Karpas-422 (cell line): ENCODE measurements around the gene AGXT2. TPM values are rescaled to one million over a fixed set of nuclear protein-coding genes. Genes with fewer than 3 reads are reported as not detected.

Experiments
- DNase-seq: peaks from one replicate; pipeline ENCODE4 v3.0.0-alpha.2; 2015
- H2AFZ ChIP-seq: fragments of 200-600 bp; sonication (generic); 2 replicates; pipeline ENCODE4 v1.6.1; 2014; ENCODE audit warnings: antibody characterized with exemption, low read length, mixed read lengths
- H3K27ac ChIP-seq: fragments of 200-600 bp; sonication (generic); 2 replicates; pipeline ENCODE4 v1.5.1; 2014; ENCODE audit warnings: mild to moderate bottlenecking, low read length, moderate library complexity
- H3K27me3 ChIP-seq: fragments of 200-600 bp; sonication (generic); 2 replicates; pipeline ENCODE4 v1.6.1; 2014; ENCODE audit warnings: low read length, mixed read lengths
- H3K36me3 ChIP-seq: fragments of 200-600 bp; sonication (generic); 2 replicates; pipeline ENCODE4 v1.6.1; 2014; ENCODE audit warnings: low read length, mixed read lengths; ENCODE audit not compliant: insufficient read depth
- H3K4me1 ChIP-seq: fragments of 200-600 bp; sonication (generic); 2 replicates; pipeline ENCODE4 v1.6.1; 2014; ENCODE audit warnings: mild to moderate bottlenecking, low read length, mixed read lengths
- H3K4me2 ChIP-seq: fragments of 200-600 bp; sonication (generic); 2 replicates; pipeline ENCODE4 v1.6.1; 2014; ENCODE audit warnings: low read length, low read depth, mild to moderate bottlenecking; ENCODE audit not compliant: poor library complexity, severe bottlenecking
- H3K4me3 ChIP-seq: fragments of 200-600 bp; sonication (generic); 2 replicates; pipeline ENCODE4 v1.5.1; 2014; ENCODE audit warnings: mild to moderate bottlenecking, antibody characterized with exemption, low read length, mixed read lengths
- H3K79me2 ChIP-seq: fragments of 200-600 bp; sonication (generic); 2 replicates; pipeline ENCODE4 v1.6.1; 2014; ENCODE audit warnings: mild to moderate bottlenecking, low read length, mixed read lengths
- H3K9ac ChIP-seq: fragments of 200-600 bp; sonication (generic); 2 replicates; pipeline ENCODE4 v1.6.0; 2014; ENCODE audit warnings: low read length
- H3K9me2 ChIP-seq: fragments of 200-600 bp; sonication (generic), shearing (Covaris generic); replicated peaks from 2 replicates; pipeline ENCODE4 v1.6.0; 2014; ENCODE audit warnings: mild to moderate bottlenecking, low read length, moderate library complexity; ENCODE audit not compliant: insufficient read depth
- H3K9me3 ChIP-seq: fragments of 300-700, 200-600 bp; sonication (generic); 2 replicates; pipeline ENCODE4 v1.6.1; 2014; ENCODE audit warnings: low read length, mixed read lengths
- H4K20me1 ChIP-seq: fragments of 200-600 bp; sonication (generic); 2 replicates; pipeline ENCODE4 v1.6.1; 2014; ENCODE audit warnings: mild to moderate bottlenecking, antibody characterized with exemption, low read length, low read depth; ENCODE audit not compliant: insufficient read depth
- total RNA-seq: library from RNA; depleted of rRNA; stranded (reverse); fragments of >200 nt; shearing (Covaris generic); gene quantifications from 2 replicates; pipeline ENCODE4 v1.2.3, GENCODE V29; 2014; ENCODE audit warnings: low replicate concordance

Gene AGXT2
- total RNA-seq, 1 experiment from 2014 or later = not detected

- Histone ChIP-seq H3K9me3 (no peaks in the 10 kb centered on the region), H3K27ac (no peak overlapping the region), H3K9ac (no peak overlapping the region), H2AFZ (no peak overlapping the region), H4K20me1 (no peaks in the 10 kb centered on the region), H3K9me2 (no peaks in the 10 kb centered on the region), H3K27me3 (no peaks in the 10 kb centered on the region), H3K36me3 (no peaks in the 10 kb centered on the region), H3K4me3 (no peak overlapping the region), H3K4me1 (no peaks in the 10 kb centered on the region), H3K79me2 (no peaks in the 10 kb centered on the region), H3K4me2 (no peak overlapping the region)
- DNase-seq = no peak
Measured at GRCh38 chr5:35050541-35051126, 2.9 kb upstream of the AGXT2 start.

DNA sequence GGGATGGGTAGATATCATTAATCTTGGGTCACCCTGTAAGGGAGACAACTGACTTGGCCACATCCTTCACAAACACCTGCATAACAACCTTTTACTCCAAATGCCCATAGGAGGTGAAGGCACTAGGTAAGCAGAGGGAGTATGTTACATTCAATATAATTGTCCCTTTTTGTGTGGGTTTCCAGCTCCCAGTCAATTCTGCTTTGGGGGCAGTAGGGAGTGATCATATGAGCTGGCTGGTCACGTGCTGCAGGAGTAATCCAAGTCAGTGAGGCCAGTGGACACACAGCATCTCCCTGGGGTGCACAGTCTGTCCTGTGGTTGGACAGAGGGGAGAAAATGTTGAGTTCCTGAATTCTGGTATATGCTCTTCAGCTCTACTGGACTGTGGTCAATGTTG is 1.2 kb upstream of the AGXT2 start:
- H3K9ac ChIP-seq = no peak overlapping the region
- H3K4me2 ChIP-seq = no peak overlapping the region
- no peaks in the 10 kb centered on the region for H3K79me2 ChIP-seq
- no peak overlapping the region for H2AFZ ChIP-seq
- no peaks in the 10 kb centered on the region for H3K9me3 ChIP-seq
- no peaks in the 10 kb centered on the region for H3K4me1 ChIP-seq
- H3K36me3 ChIP-seq = no peaks in the 10 kb centered on the region
- no peaks in the 10 kb centered on the region for H4K20me1 ChIP-seq
- no peaks in the 10 kb centered on the region for H3K27me3 ChIP-seq
- no peaks in the 10 kb centered on the region for H3K9me2 ChIP-seq
- H3K27ac ChIP-seq = no peak overlapping the region
- DNase-seq = no peak
- H3K4me3 ChIP-seq = no peak overlapping the region

GRCh38 chr5:35046774-35047173 is 975 bp downstream of the AGXT2 start:
- H3K4me1 ChIP-seq = no peaks in the 10 kb centered on the region
- H3K36me3 ChIP-seq = no peaks in the 10 kb centered on the region
- no peak overlapping the region for H3K9ac ChIP-seq
- no peaks in the 10 kb centered on the region for H3K9me2 ChIP-seq
- no peaks in the 10 kb centered on the region for H4K20me1 ChIP-seq
- no peak overlapping the region for H3K4me3 ChIP-seq
- no peaks in the 10 kb centered on the region for H3K27me3 ChIP-seq
- H3K79me2 ChIP-seq = no peaks in the 10 kb centered on the region
- H3K27ac ChIP-seq = no peak overlapping the region
- no peak for DNase-seq
- H2AFZ ChIP-seq = no peak overlapping the region
- no peaks in the 10 kb centered on the region for H3K9me3 ChIP-seq
- no peak overlapping the region for H3K4me2 ChIP-seq

GRCh38 chr5:35045280-35045679 is 2.5 kb downstream of the AGXT2 start:
- Histone ChIP-seq H3K36me3 (no peaks in the 10 kb centered on the region), H4K20me1 (no peaks in the 10 kb centered on the region), H3K9me3 (no peaks in the 10 kb centered on the region), H2AFZ (no peak overlapping the region), H3K4me1 (no peaks in the 10 kb centered on the region), H3K9me2 (no peaks in the 10 kb centered on the region), H3K4me2 (no peak overlapping the region), H3K27me3 (no peaks in the 10 kb centered on the region), H3K9ac (no peak overlapping the region), H3K4me3 (no peak overlapping the region), H3K79me2 (no peaks in the 10 kb centered on the region), H3K27ac (no peak overlapping the region)
- DNase-seq = no peak

DNA sequence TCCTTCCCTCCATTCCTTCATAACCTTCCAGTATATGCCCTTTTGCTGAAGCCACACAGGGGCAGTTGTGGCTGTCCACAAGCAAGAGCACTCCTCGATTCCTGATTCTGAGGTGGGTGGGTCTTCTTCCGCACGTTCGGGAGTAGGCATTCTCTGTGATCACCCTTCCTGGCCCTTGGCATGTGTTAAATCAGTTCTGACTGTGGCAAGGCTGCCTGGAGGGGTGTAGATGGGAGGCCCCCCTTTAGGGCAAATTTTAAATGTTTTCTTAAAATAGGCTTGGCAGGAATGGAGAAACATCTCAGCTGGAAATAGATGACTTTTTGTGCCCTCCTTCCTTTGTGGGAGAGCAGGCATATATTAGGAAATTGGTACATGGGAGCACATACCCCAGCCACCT is 3.1 kb downstream of the AGXT2 start:
- H3K27me3 ChIP-seq = no peaks in the 10 kb centered on the region
- no peaks in the 10 kb centered on the region for H4K20me1 ChIP-seq
- H3K36me3 ChIP-seq = no peaks in the 10 kb centered on the region
- no peaks in the 10 kb centered on the region for H3K79me2 ChIP-seq
- no peak for DNase-seq
- no peaks in the 10 kb centered on the region for H3K9me3 ChIP-seq
- H3K4me3 ChIP-seq = no peak overlapping the region
- H3K4me2 ChIP-seq = no peak overlapping the region
- H3K4me1 ChIP-seq = no peaks in the 10 kb centered on the region
- no peak overlapping the region for H3K27ac ChIP-seq
- H3K9ac ChIP-seq = no peak overlapping the region
- no peaks in the 10 kb centered on the region for H3K9me2 ChIP-seq
- no peak overlapping the region for H2AFZ ChIP-seq

GRCh38 chr5:35042781-35043180 is 5.0 kb downstream of the AGXT2 start:
- Histone ChIP-seq H3K79me2 (no peaks in the 10 kb centered on the region), H3K4me3 (no peak overlapping the region), H3K9me2 (no peaks in the 10 kb centered on the region), H3K27me3 (no peaks in the 10 kb centered on the region), H3K27ac (no peak overlapping the region), H3K4me2 (no peak overlapping the region), H3K36me3 (no peaks in the 10 kb centered on the region), H4K20me1 (no peaks in the 10 kb centered on the region), H3K9me3 (no peaks in the 10 kb centered on the region), H2AFZ (no peak overlapping the region), H3K4me1 (no peaks in the 10 kb centered on the region), H3K9ac (no peak overlapping the region)
- DNase-seq = no peak

- H3K27ac ChIP-seq = no peak overlapping the region
- H3K4me2 ChIP-seq = no peak overlapping the region
- H3K4me1 ChIP-seq = no peaks in the 10 kb centered on the region
- DNase-seq = no peak
- no peak overlapping the region for H3K4me3 ChIP-seq
- no peaks in the 10 kb centered on the region for H3K9me2 ChIP-seq
- no peaks in the 10 kb centered on the region for H3K36me3 ChIP-seq
- no peaks in the 10 kb centered on the region for H3K27me3 ChIP-seq
- H4K20me1 ChIP-seq = no peaks in the 10 kb centered on the region
- H3K79me2 ChIP-seq = no peaks in the 10 kb centered on the region
- H3K9me3 ChIP-seq = no peaks in the 10 kb centered on the region
- no peak overlapping the region for H3K9ac ChIP-seq
- H2AFZ ChIP-seq = no peak overlapping the region
Measured at GRCh38 chr5:35041261-35041660, 6.5 kb downstream of the AGXT2 start.

- Histone ChIP-seq H4K20me1 (no peaks in the 10 kb centered on the region), H3K79me2 (no peaks in the 10 kb centered on the region), H3K9ac (no peak overlapping the region), H3K36me3 (no peaks in the 10 kb centered on the region), H3K4me2 (no peak overlapping the region), H3K9me2 (no peaks in the 10 kb centered on the region), H2AFZ (no peak overlapping the region), H3K4me1 (no peaks in the 10 kb centered on the region), H3K27ac (no peak overlapping the region), H3K9me3 (no peaks in the 10 kb centered on the region), H3K4me3 (no peak overlapping the region), H3K27me3 (no peaks in the 10 kb centered on the region)
- no peak for DNase-seq
Measured at GRCh38 chr5:35038891-35039290, 8.9 kb downstream of the AGXT2 start.

DNA sequence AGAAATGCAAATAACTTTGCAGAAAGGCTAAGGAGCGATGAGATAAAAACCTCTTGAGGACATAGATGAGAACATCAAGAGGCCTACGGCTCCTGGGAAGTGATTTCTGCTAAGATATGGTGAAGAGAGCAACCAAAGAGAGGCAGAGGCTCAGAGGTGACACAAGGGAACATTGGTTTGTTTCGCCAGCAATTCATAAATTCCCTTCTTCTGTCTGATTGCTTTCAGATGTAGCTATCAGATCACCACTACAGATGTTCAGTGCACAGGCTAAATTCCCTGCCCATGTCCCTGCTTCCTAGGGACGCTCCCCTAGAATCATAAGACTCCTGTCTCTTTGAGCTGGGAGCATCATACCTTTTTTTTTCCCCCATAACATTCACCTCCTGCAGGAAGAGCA is 11.2 kb downstream of the AGXT2 start:
- Histone ChIP-seq H3K9me3 (no peaks in the 10 kb centered on the region), H3K4me1 (no peaks in the 10 kb centered on the region), H2AFZ (no peak overlapping the region), H3K27me3 (no peaks in the 10 kb centered on the region), H3K4me2 (no peak overlapping the region), H3K79me2 (no peaks in the 10 kb centered on the region), H3K9me2 (no peaks in the 10 kb centered on the region), H3K4me3 (no peak overlapping the region), H3K36me3 (no peaks in the 10 kb centered on the region), H4K20me1 (no peaks in the 10 kb centered on the region), H3K27ac (no peak overlapping the region), H3K9ac (no peak overlapping the region)
- no peak for DNase-seq
